ENCODE results near the gene BTF3L4.
A peak's percentile ranks its signal among the peaks of the same experiment; 100 is the strongest.
"Not testable (repeated sequence)": the region's sequence is repeated elsewhere in the genome, so short reads cannot be mapped to it uniquely, and the experiment has no call there.

Gene BTF3L4

GRCh38 chr1:52070704-52071103, 14.6 kb downstream of the BTF3L4 start:
- no peak for FAIRE-seq

GRCh38 chr1:52072291-52072690, 16.2 kb downstream of the BTF3L4 start:
- DNase-seq (ENCODE audit: insufficient read length, low spot score) (no peak), FAIRE-seq (no peak)
- no peak for TF ChIP-seq POLR2A (IDR thresholded peaks at IDR 0.05; ENCODE audit: low read depth, low read length)

More at GRCh38 chr1:52070704-52071103, 14.6 kb downstream of the BTF3L4 start:
- no peak for TF ChIP-seq POLR2A (IDR thresholded peaks at IDR 0.05; ENCODE audit: low read depth, low read length)
- DNase-seq (ENCODE audit: insufficient read length, low spot score) = no peak

- not testable (repeated sequence) for FAIRE-seq
Measured at GRCh38 chr1:52077277-52077676, 21.2 kb downstream of the BTF3L4 start.

GRCh38 chr1:52080014-52080415, 23.9 kb downstream of the BTF3L4 start:
- FAIRE-seq (no peak), DNase-seq (ENCODE audit: insufficient read length, low spot score) (no peak)
- TF ChIP-seq POLR2A (IDR thresholded peaks at IDR 0.05; ENCODE audit: low read depth, low read length) = no peak

More at GRCh38 chr1:52077277-52077676, 21.2 kb downstream of the BTF3L4 start:
- DNase-seq (ENCODE audit: insufficient read length, low spot score) = not testable (repeated sequence)

GRCh38 chr1:52087892-52088291, 31.8 kb downstream of the BTF3L4 start:
- not testable (repeated sequence) for DNase-seq (ENCODE audit: insufficient read length, low spot score)
- peak; percentile 57 for FAIRE-seq

- not testable (repeated sequence) for DNase-seq (ENCODE audit: insufficient read length, low spot score); FAIRE-seq
Measured at GRCh38 chr1:52094300-52094699, 38.2 kb downstream of the BTF3L4 start.

GRCh38 chr1:52096216-52096615, 40.1 kb downstream of the BTF3L4 start:
- DNase-seq (ENCODE audit: insufficient read length, low spot score) = no peak
- no peak for TF ChIP-seq POLR2A (IDR thresholded peaks at IDR 0.05; ENCODE audit: low read depth, low read length)
- no peak for FAIRE-seq

GRCh38 chr1:52098139-52098871, 42.2 kb downstream of the BTF3L4 start:
- FAIRE-seq = no peak
- DNase-seq (ENCODE audit: insufficient read length, low spot score) = no peak
- TF ChIP-seq POLR2A (IDR thresholded peaks at IDR 0.05; ENCODE audit: low read depth, low read length) = no peak

- no peak for TF ChIP-seq POLR2A (IDR thresholded peaks at IDR 0.05; ENCODE audit: low read depth, low read length)
- no peak for DNase-seq (ENCODE audit: insufficient read length, low spot score)
- FAIRE-seq = no peak
Measured at GRCh38 chr1:52102336-52103013, 46.4 kb downstream of the BTF3L4 start.

- FAIRE-seq (no peak), DNase-seq (ENCODE audit: insufficient read length, low spot score) (no peak)
Measured at GRCh38 chr1:52111492-52111891, 55.4 kb downstream of the BTF3L4 start.

GRCh38 chr1:52112489-52112888, 56.4 kb downstream of the BTF3L4 start:
- TF ChIP-seq POLR2A (IDR thresholded peaks at IDR 0.05; ENCODE audit: low read depth, low read length) = no peak
- FAIRE-seq = no peak
- DNase-seq (ENCODE audit: insufficient read length, low spot score) = no peak

More at GRCh38 chr1:52111492-52111891, 55.4 kb downstream of the BTF3L4 start:
- no peak for TF ChIP-seq POLR2A (IDR thresholded peaks at IDR 0.05; ENCODE audit: low read depth, low read length)

GRCh38 chr1:52119301-52120079, 63.4 kb downstream of the BTF3L4 start:
- FAIRE-seq (no peak), DNase-seq (ENCODE audit: insufficient read length, low spot score) (no peak)
- TF ChIP-seq POLR2A (IDR thresholded peaks at IDR 0.05; ENCODE audit: low read depth, low read length) = no peak

GRCh38 chr1:52122384-52122783, 66.3 kb downstream of the BTF3L4 start:
- TF ChIP-seq POLR2A (IDR thresholded peaks at IDR 0.05; ENCODE audit: low read depth, low read length) = no peak
- DNase-seq (ENCODE audit: insufficient read length, low spot score) (no peak), FAIRE-seq (no peak)

GRCh38 chr1:52123622-52124021, 67.5 kb downstream of the BTF3L4 start:
- no peak for DNase-seq (ENCODE audit: insufficient read length, low spot score)
- no peak for FAIRE-seq
- no peak for TF ChIP-seq POLR2A (IDR thresholded peaks at IDR 0.05; ENCODE audit: low read depth, low read length)
